Pancreas (tissue), 10 donors: ENCODE measurements around the gene TMEM129. TPM values are rescaled to one million over a fixed set of nuclear protein-coding genes. Genes with fewer than 3 reads are reported as not detected.
A peak's percentile ranks its signal among the peaks of the same experiment; 100 is the strongest.

ENCODE experiments used
- ATAC-seq, 4 donors: fragments of 200-7000 bp; cut with Tn5 transposase; one replicate each; pipeline versions ENCODE4 v1.8.0 to v1.9.1; 2020; ENCODE audit warnings: mild to moderate bottlenecking in 4 of 4, moderate library complexity in 4 of 4
- DNase-seq, 6 donors: peaks; one replicate each; pipeline ENCODE4 v3.0.0-alpha.2; 2020
- FAIRE-seq: peaks from 2 replicates; lab custom pipeline; 2012; peaks lifted over from hg19 to GRCh38; lab: Jason Lieb, UNC
- H3K27ac ChIP-seq, 4 donors: fragments of 200-600 bp; sonication (generic); 1 replicate in 3 of 4; 2 replicates in 1 of 4; pipeline versions ENCODE4 v1.5.0 to v1.8.0; 2020
- H3K27me3 ChIP-seq, 4 donors: fragments of 200-600 bp; one replicate each; pipeline ENCODE4 v1.8.0; 2021
- H3K36me3 ChIP-seq, 3 donors: fragments of 200-600 bp; sonication (generic) in 1 of 3; one replicate each; pipeline versions ENCODE4 v1.5.0 to v1.8.0; 2020 to 2021
- H3K4me1 ChIP-seq, 3 donors: fragments of 200-600 bp; one replicate each; pipeline ENCODE4 v1.8.0; 2021
- H3K4me3 ChIP-seq, 4 donors: fragments of 200-600 bp; sonication (generic) in 2 of 4; one replicate each; pipeline versions ENCODE4 v1.5.0 to v1.8.0; 2020 to 2021
- H3K9me3 ChIP-seq, 4 donors: fragments of 200-600 bp; one replicate each; pipeline ENCODE4 v1.8.0; 2021
- CTCF ChIP-seq, 4 donors: fragments of 200-600 bp; sonication (generic) in 3 of 4; IDR thresholded peaks; one replicate each; pipeline versions ENCODE4 v1.5.0 to v1.8.0; 2021; ENCODE audit warnings: antibody characterized with exemption in 4 of 4
- WGBS, 2 donors: extraction: QIAGEN DNeasy Blood & Tissue Kit; methylation state at CpG; one replicate each; pipeline ENCODE4 v1.1.7; 2013; 5-methylcytosine and 5-hydroxymethylcytosine counted together
- intact Hi-C, 3 donors: fragments of 100-400 bp; cut with DNase I; formaldehyde crosslinking; loops; one replicate each; pipeline versions ENCODE4 v1.11.1 to v1.14.2; 2022
- polyA plus RNA-seq, 2 donors: library from polyadenylated mRNA; stranded (reverse); fragments of 200-250 nt; gene quantifications; one replicate each; pipeline ENCODE4 v1.2.3, GENCODE V29; 2013
- total RNA-seq, 6 donors: library from RNA; stranded (reverse); fragmentation: NEBNext Ultra II Directional in 4 of 6; extraction: Animal tissue kit (Norgen Biotek cat#: 25700) in 4 of 6; gene quantifications; one replicate each; pipeline versions ENCODE4 v1.2.1 to v1.2.4, GENCODE V29; 2021 to 2023
- donor health status: healthy with polysubstance abuse.
- donor health status: DM: no; HTN: no; CAD: no; lungs with moderate emphysema.
- donor health status: DM: no; HTN: no; CAD: no.
- donor health status: control.
- donor health status: control.
- donor health status: Bipolar disorder and iron deficiency.
- donor health status: DM: yes; HTN: yes; CAD: no.
- donor health status: DM: no; HTN: no; CAD: no.
- donor health status: DM: no; HTN: no; CAD: no.
- donor health status: DM: yes; HTN: yes; CAD: no.

TMEM129 gene
- total and polyA plus RNA-seq, 8 donors: 17.2 to 32.7 (median 20.0) TPM

GRCh38 chr4:1731180-1731579 is 10.1 kb upstream of the TMEM129 start:
- H3K9me3 ChIP-seq: no peaks in the 10 kb centered on the region
- TF ChIP-seq CTCF (IDR thresholded peaks at IDR 0.05): no peak
- no peak for ATAC-seq
- H3K27ac ChIP-seq: no peak overlapping the region
- no peaks in the 10 kb centered on the region for H3K27me3 ChIP-seq
- H3K4me1 ChIP-seq: peaks cover 0 to 6% (median 0%) of the 10 kb centered on the region in 3 donors
- 94 to 95% methylated on average over 10 of the region's 10 CpGs for WGBS, 2 donors
- H3K4me3 ChIP-seq: no peak overlapping the region
- H3K36me3 ChIP-seq: no peaks in the 10 kb centered on the region
- intact Hi-C loops: no loop called here
- no peak for FAIRE-seq
- peak in 2 of 6 donors; percentile 26 to 27 for DNase-seq

GRCh38 chr4:1730532-1731135 is 9.5 kb upstream of the TMEM129 start:
- DNase-seq (peak in 2 of 6 donors; percentile 17 to 55), ATAC-seq (no peak), FAIRE-seq (no peak)
- no peaks in the 10 kb centered on the region for H3K36me3 ChIP-seq
- no peaks in the 10 kb centered on the region for H3K9me3 ChIP-seq
- no peak for TF ChIP-seq CTCF (IDR thresholded peaks at IDR 0.05)
- H3K4me1 ChIP-seq: peaks cover 0 to 6% (median 0%) of the 10 kb centered on the region in 3 donors
- H3K27me3 ChIP-seq: no peaks in the 10 kb centered on the region
- no peak overlapping the region for H3K27ac ChIP-seq
- intact Hi-C loops: no loop called here
- H3K4me3 ChIP-seq: no peak overlapping the region
- 91 to 96% methylated on average over 16 of the region's 16 CpGs for WGBS, 2 donors

GRCh38 chr4:1728061-1728980 is 7.2 kb upstream of the TMEM129 start:
- intact Hi-C loops: loop anchor here in 1 of 3 donors (5.0 kb wide), 1 partner anchor 36 kb away; no protein-coding TSS in a partner anchor
- Histone ChIP-seq H3K36me3 (no peaks in the 10 kb centered on the region), H3K4me3 (no peak overlapping the region), H3K4me1 (peaks cover 0 to 6% (median 0%) of the 10 kb centered on the region in 3 donors), H3K27ac (peak overlapping the region; percentile 10 to 62 (median 46)), H3K27me3 (no peaks in the 10 kb centered on the region), H3K9me3 (no peaks in the 10 kb centered on the region)
- FAIRE-seq (no peak), ATAC-seq (peak in 1 of 4 donors; percentile 47), DNase-seq (peak in 2 of 6 donors; percentile 62 to 66)
- TF ChIP-seq CTCF (IDR thresholded peaks at IDR 0.05): no peak
- 76 to 78% methylated on average over 30 to 31 of the region's 31 CpGs for WGBS, 2 donors

GRCh38 chr4:1727117-1728031 is 6.3 kb upstream of the TMEM129 start:
- DNase-seq (peak in 3 of 6 donors; percentile 54 to 60 (median 60)), FAIRE-seq (no peak), ATAC-seq (peak in 3 of 4 donors; percentile 34 to 66 (median 40))
- H3K4me3 ChIP-seq: no peak overlapping the region
- intact Hi-C loops: loop anchor here in 1 of 3 donors (5.0 kb wide), 1 partner anchor 35 kb away; no protein-coding TSS in a partner anchor
- H3K4me1 ChIP-seq: peaks cover 0 to 6% (median 1%) of the 10 kb centered on the region in 3 donors
- H3K27ac ChIP-seq: peak overlapping the region; percentile 10 to 62 (median 46)
- H3K9me3 ChIP-seq: no peaks in the 10 kb centered on the region
- TF ChIP-seq CTCF (IDR thresholded peaks at IDR 0.05): no peak
- WGBS, 2 donors: 63 to 67% methylated on average over 18 of the region's 18 CpGs
- H3K36me3 ChIP-seq: no peaks in the 10 kb centered on the region
- H3K27me3 ChIP-seq: no peaks in the 10 kb centered on the region
